Right lobe of liver (tissue), 4 donors: Measurements from ENCODE around the gene PTK6.

Experiments used
- POLR2A ChIP-seq: fragments of 450-650 bp; IDR thresholded peaks from one replicate; pipeline ENCODE4 v1.6.1; 2017; ENCODE audit warnings: antibody characterized with exemption, mild to moderate bottlenecking
- TF ChIP-seq, protein P1 (sequence below), 4 donors: fragments of 200-600 bp in 3 of 4; fragments of 450-650 bp in 1 of 4; IDR thresholded peaks; one replicate each; pipeline versions ENCODE4 v1.5.1 to v1.8.0; 2016 to 2022; ENCODE audit warnings: antibody characterized with exemption in 4 of 4, mild to moderate bottlenecking in 2 of 4
- donor health status: DM: no; HTN: no; CAD: no.
- donor health status: DM: no; HTN: no; CAD: no.
- donor health status: DM: no; HTN: yes; CAD: no.

DNA sequence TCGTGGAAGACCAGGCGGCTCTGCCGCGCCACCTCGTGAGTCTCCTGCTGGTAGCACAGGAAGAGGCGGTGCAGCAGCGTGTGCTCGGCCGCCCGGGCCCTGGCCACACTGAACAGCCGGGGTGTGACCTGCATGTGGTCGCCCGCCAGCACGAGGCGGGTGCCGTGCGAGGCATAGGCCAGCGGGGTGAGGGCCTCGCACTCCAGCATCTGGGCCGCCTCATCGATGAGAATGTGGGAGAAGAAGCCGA lies 29.9 kb upstream of the PTK6 start:
- TF ChIP-seq, protein P1, sequence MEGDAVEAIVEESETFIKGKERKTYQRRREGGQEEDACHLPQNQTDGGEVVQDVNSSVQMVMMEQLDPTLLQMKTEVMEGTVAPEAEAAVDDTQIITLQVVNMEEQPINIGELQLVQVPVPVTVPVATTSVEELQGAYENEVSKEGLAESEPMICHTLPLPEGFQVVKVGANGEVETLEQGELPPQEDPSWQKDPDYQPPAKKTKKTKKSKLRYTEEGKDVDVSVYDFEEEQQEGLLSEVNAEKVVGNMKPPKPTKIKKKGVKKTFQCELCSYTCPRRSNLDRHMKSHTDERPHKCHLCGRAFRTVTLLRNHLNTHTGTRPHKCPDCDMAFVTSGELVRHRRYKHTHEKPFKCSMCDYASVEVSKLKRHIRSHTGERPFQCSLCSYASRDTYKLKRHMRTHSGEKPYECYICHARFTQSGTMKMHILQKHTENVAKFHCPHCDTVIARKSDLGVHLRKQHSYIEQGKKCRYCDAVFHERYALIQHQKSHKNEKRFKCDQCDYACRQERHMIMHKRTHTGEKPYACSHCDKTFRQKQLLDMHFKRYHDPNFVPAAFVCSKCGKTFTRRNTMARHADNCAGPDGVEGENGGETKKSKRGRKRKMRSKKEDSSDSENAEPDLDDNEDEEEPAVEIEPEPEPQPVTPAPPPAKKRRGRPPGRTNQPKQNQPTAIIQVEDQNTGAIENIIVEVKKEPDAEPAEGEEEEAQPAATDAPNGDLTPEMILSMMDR (IDR thresholded peaks at IDR 0.05) = no peak
- no peak for TF ChIP-seq POLR2A
